Lung (tissue), 12 donors: ENCODE measurements around the gene LRRC14B. TPM values are rescaled to one million over a fixed set of nuclear protein-coding genes. Genes with fewer than 3 reads are reported as not detected.

Experiments
- ATAC-seq: fragments of 200-7000 bp; cut with Tn5 transposase; one replicate; pipeline ENCODE4 v1.9.1; 2020; ENCODE audit warnings: moderate number of reproducible peaks; ENCODE audit not compliant: insufficient read depth, low FRiP score
- DNase-seq, 3 donors: peaks; one replicate each; pipeline ENCODE4 v3.0.0-alpha.2; 2013 to 2017
- H3K27ac ChIP-seq, 2 donors: one replicate each; pipeline ENCODE4 v1.5.1; 2013; ENCODE audit warnings: mild to moderate bottlenecking in 2 of 2, moderate library complexity in 2 of 2, control low read depth in 1 of 2, inconsistent platforms in 1 of 2, low read depth in 1 of 2, low read length in 1 of 2
- H3K27me3 ChIP-seq, 3 donors: one replicate each; pipeline ENCODE4 v1.5.1; 2013; ENCODE audit warnings: low read length in 2 of 3; ENCODE audit not compliant: control insufficient read depth in 3 of 3, insufficient read depth in 3 of 3
- H3K36me3 ChIP-seq, 4 donors: one replicate each; pipeline ENCODE4 v1.5.1; 2013; ENCODE audit warnings: low read length in 4 of 4, mild to moderate bottlenecking in 1 of 4, moderate library complexity in 1 of 4; ENCODE audit not compliant: control insufficient read depth in 4 of 4, insufficient read depth in 4 of 4
- H3K4me1 ChIP-seq, 5 donors: one replicate each; pipeline ENCODE4 v1.5.1; 2013; ENCODE audit warnings: low read length in 5 of 5, mild to moderate bottlenecking in 2 of 5, moderate library complexity in 1 of 5; ENCODE audit not compliant: control insufficient read depth in 5 of 5, insufficient read depth in 5 of 5
- H3K4me3 ChIP-seq: one replicate; pipeline ENCODE4 v1.5.1; 2013; ENCODE audit warnings: mild to moderate bottlenecking, control low read depth, moderate library complexity
- H3K9ac ChIP-seq, 2 donors: one replicate each; pipeline ENCODE4 v1.5.1; 2013; ENCODE audit warnings: low read length in 2 of 2, control low read depth in 1 of 2; ENCODE audit not compliant: insufficient read depth in 1 of 2
- H3K9me3 ChIP-seq, 4 donors: one replicate each; pipeline ENCODE4 v1.5.1; 2013; ENCODE audit warnings: low read length in 3 of 4, mild to moderate bottlenecking in 1 of 4, moderate library complexity in 1 of 4; ENCODE audit not compliant: control insufficient read depth in 4 of 4, insufficient read depth in 3 of 4
- WGBS, 2 donors: extraction: QIAGEN DNeasy Blood & Tissue Kit; methylation state at CpG; one replicate each; pipeline ENCODE4 v1.1.7; 2013; 5-methylcytosine and 5-hydroxymethylcytosine counted together
- polyA plus RNA-seq, 2 donors: library from polyadenylated mRNA; stranded (reverse); fragments of 200-250 nt; gene quantifications; one replicate each; pipeline ENCODE4 v1.2.1, GENCODE V29; 2013
- total RNA-seq, 2 donors: library from RNA; depleted of rRNA in 1 of 2; stranded (reverse); fragments of >200 nt in 1 of 2; gene quantifications; one replicate each; pipeline ENCODE4 v1.2.1, GENCODE V29; 2014 to 2021
- TF ChIP-seq, protein P1 (sequence below): IDR thresholded peaks from 2 replicates; pipeline ENCODE4 v1.5.1; 2012; ENCODE audit warnings: mild to moderate bottlenecking; ENCODE audit errors: control extremely low read depth, extremely low read depth
- donor health status: control.
- donor health status: control.
- donor health status: Bipolar disorder and iron deficiency.
- donor health status: healthy.
- donor health status: DM: yes; HTN: yes; CAD: no.

The LRRC14B gene
- total and polyA plus RNA-seq, 4 donors: 0.14 TPM; not detected in 3

DNA sequence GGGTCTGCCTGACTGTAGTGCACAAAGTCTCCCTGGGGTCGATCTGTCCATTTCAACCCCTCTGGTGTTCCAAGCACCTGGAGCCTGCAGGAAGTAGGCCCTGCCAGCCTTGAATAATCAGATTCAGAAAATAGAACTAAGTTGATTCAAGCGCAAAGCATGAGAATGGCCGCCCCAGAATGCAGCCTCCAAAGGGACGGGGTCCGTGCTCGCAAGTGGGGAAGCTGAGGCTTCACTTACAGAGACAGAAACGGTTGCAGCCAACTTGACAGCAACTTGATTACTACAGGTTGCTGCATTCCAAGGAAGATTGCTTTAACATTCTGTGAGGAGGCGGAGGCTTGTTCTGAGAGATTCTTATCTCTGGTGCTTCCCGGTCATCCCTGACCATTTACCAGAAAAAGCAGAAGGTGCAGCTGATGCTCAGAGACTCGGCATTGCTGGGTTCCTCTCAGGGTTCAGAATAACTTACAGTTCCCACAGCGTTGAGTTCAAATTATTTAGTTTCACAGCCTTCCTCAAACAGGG, 14.9 kb upstream of the LRRC14B start:
- WGBS, 2 donors: 78 to 80% methylated on average over 11 of the region's 11 CpGs
- H3K36me3 ChIP-seq: peaks cover 0 to 3% (median 0%) of the 10 kb centered on the region in 4 donors
- H3K9me3 ChIP-seq: no peaks in the 10 kb centered on the region
- no peak overlapping the region for H3K9ac ChIP-seq
- TF ChIP-seq, protein P1, sequence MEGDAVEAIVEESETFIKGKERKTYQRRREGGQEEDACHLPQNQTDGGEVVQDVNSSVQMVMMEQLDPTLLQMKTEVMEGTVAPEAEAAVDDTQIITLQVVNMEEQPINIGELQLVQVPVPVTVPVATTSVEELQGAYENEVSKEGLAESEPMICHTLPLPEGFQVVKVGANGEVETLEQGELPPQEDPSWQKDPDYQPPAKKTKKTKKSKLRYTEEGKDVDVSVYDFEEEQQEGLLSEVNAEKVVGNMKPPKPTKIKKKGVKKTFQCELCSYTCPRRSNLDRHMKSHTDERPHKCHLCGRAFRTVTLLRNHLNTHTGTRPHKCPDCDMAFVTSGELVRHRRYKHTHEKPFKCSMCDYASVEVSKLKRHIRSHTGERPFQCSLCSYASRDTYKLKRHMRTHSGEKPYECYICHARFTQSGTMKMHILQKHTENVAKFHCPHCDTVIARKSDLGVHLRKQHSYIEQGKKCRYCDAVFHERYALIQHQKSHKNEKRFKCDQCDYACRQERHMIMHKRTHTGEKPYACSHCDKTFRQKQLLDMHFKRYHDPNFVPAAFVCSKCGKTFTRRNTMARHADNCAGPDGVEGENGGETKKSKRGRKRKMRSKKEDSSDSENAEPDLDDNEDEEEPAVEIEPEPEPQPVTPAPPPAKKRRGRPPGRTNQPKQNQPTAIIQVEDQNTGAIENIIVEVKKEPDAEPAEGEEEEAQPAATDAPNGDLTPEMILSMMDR: no peak
- H3K27ac ChIP-seq: no peak overlapping the region
- DNase-seq (no peak), ATAC-seq (no peak)
- no peaks in the 10 kb centered on the region for H3K27me3 ChIP-seq
- H3K4me1 ChIP-seq: no peaks in the 10 kb centered on the region
- no peak overlapping the region for H3K4me3 ChIP-seq

DNA sequence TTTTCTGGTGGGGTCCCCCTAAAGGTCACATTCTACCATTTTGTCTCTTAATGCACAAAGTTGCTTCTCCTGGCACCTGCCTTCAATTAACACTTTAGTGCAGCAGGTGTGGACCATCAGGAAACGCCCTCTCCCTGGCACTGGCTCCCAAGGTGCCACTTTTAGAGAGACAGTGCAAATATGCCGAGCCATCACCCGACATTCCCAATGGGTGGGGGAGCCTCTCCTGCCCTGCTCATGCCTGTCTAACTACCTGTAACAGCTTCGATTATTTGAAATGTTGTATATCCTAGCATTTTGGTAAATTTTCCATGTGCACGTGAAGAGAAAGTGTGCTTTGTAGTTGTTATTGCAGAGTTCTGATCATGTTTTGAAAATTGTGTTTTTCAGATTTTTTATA, 13.2 kb upstream of the LRRC14B start:
- no peak for ATAC-seq

DNA sequence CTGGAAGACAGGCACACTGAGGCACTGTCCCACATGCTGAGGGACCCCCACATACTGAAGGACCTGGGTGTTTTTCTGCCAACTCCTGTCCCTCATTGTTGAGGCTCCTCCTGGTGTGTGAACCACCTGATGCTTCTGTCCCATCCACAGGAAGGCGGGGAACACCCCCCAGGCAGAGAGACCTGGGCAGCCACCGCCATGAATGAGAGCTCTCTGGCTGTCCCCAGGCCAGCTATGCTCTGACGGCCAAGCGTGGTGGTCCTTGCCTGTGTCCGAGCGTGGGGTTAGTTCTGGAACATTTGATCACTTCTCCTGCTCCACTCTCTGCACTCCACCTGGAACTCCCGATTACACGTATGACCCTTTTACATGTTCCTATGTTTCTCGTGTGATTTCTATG, 11.9 kb upstream of the LRRC14B start:
- Histone ChIP-seq H3K9ac (no peak overlapping the region), H3K9me3 (no peaks in the 10 kb centered on the region), H3K4me3 (no peak overlapping the region), H3K36me3 (peaks cover 0 to 5% (median 0%) of the 10 kb centered on the region in 4 donors), H3K27ac (no peak overlapping the region), H3K4me1 (no peaks in the 10 kb centered on the region), H3K27me3 (no peaks in the 10 kb centered on the region)
- TF ChIP-seq, protein P1: no peak
- WGBS, 2 donors: 91 to 97% methylated on average over 9 of the region's 9 CpGs
- no peak for ATAC-seq
- DNase-seq: no peak

More for the DNA sequence above, 13.2 kb upstream of the LRRC14B start:
- peaks cover 0 to 5% (median 2%) of the 10 kb centered on the region in 4 donors for H3K36me3 ChIP-seq
- TF ChIP-seq, protein P1: no peak
- H3K4me3 ChIP-seq: no peak overlapping the region
- no peak for DNase-seq
- no peaks in the 10 kb centered on the region for H3K27me3 ChIP-seq
- H3K9ac ChIP-seq: no peak overlapping the region
- H3K9me3 ChIP-seq: no peaks in the 10 kb centered on the region
- WGBS, 2 donors: 81% methylated on average over 5 of the region's 5 CpGs
- no peaks in the 10 kb centered on the region for H3K4me1 ChIP-seq
- no peak overlapping the region for H3K27ac ChIP-seq
